ENCODE results near the gene ATAD3B.

ATAD3B gene

GRCh38 chr1:1536938-1537546, 65.5 kb downstream of the ATAD3B start:
- no peak for DNase-seq

GRCh38 chr1:1537626-1538250, 66.2 kb downstream of the ATAD3B start:
- DNase-seq = no peak

- DNase-seq = no peak
Measured at GRCh38 chr1:1538334-1538733, 66.8 kb downstream of the ATAD3B start.

GRCh38 chr1:1538989-1539309, 67.4 kb downstream of the ATAD3B start:
- no peak for DNase-seq

- no peak for DNase-seq
Measured at GRCh38 chr1:1539310-1540089, 67.9 kb downstream of the ATAD3B start.

- DNase-seq = no peak
Measured at GRCh38 chr1:1540090-1540817, 68.7 kb downstream of the ATAD3B start, which contains the start of gene TMEM240. Gene TMEM240 (minus strand): TSS chr1:1540624. CDS start chr1:1540346, 278 bp downstream.

GRCh38 chr1:1540818-1541628, 69.5 kb downstream of the ATAD3B start:
- DNase-seq = no peak

- no peak for DNase-seq
Measured at GRCh38 chr1:1541956-1542765, 70.6 kb downstream of the ATAD3B start.

- no peak for DNase-seq
Measured at GRCh38 chr1:1542766-1543705, 71.5 kb downstream of the ATAD3B start.

GRCh38 chr1:1543706-1544099, 72.1 kb downstream of the ATAD3B start:
- no peak for DNase-seq

GRCh38 chr1:1544544-1544943, 73.0 kb downstream of the ATAD3B start:
- no peak for DNase-seq
